Keratinocyte (primary cell): ENCODE results near the gene RAB1B.

ENCODE experiments used
- EZH2 ChIP-seq: IDR thresholded peaks from one replicate; pipeline ENCODE4 v1.6.1; 2012; ENCODE audit warnings: inconsistent platforms, mild to moderate bottlenecking, low read length, moderate library complexity
- TF ChIP-seq, protein P1 (sequence below), 3 experiments: IDR thresholded peaks in 1 of 3; conservative IDR thresholded peaks in 1 of 3; optimal IDR thresholded peaks in 1 of 3; 2 replicates in 2 of 3; 3 replicates in 1 of 3; pipeline versions ENCODE3 to v1.5.1; 2011; ENCODE audit warnings: low read length in 3 of 3, mild to moderate bottlenecking in 3 of 3, moderate library complexity in 2 of 3, control low read depth in 1 of 3, inconsistent platforms in 1 of 3; ENCODE audit not compliant: insufficient read depth in 2 of 3; ENCODE audit errors: extremely low read depth in 1 of 3

DNA sequence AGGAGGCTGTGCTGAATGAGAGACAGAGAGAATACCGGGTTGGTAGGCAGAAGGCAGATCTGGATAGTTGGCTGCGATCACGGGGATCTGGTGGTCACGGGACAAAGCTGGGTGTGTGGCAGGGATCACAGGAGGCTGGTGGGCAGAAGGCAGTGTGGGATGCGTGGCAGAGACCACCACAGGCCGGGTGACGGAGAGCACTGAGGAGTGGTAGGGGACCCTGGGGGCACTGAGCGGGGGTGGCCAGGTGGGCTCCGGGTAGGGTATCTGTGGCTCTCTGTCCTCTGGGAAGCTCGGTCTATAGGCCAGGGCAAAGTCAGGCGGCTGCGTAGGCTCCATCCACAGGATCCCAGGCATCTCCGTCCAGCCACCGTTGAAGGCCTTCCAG is 47.1 kb downstream of the RAB1B start:
- TF ChIP-seq, protein P1, sequence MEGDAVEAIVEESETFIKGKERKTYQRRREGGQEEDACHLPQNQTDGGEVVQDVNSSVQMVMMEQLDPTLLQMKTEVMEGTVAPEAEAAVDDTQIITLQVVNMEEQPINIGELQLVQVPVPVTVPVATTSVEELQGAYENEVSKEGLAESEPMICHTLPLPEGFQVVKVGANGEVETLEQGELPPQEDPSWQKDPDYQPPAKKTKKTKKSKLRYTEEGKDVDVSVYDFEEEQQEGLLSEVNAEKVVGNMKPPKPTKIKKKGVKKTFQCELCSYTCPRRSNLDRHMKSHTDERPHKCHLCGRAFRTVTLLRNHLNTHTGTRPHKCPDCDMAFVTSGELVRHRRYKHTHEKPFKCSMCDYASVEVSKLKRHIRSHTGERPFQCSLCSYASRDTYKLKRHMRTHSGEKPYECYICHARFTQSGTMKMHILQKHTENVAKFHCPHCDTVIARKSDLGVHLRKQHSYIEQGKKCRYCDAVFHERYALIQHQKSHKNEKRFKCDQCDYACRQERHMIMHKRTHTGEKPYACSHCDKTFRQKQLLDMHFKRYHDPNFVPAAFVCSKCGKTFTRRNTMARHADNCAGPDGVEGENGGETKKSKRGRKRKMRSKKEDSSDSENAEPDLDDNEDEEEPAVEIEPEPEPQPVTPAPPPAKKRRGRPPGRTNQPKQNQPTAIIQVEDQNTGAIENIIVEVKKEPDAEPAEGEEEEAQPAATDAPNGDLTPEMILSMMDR (optimal IDR thresholded peaks at IDR 0.05 in 1 of 3, IDR thresholded peaks at IDR 0.05 in 1 of 3, conservative IDR thresholded peaks at IDR 0.05 in 1 of 3; ENCODE audit: extremely low read depth in 1 of 3, insufficient read depth in 2 of 3, low read length in 3 of 3): no peak
- TF ChIP-seq EZH2: no peak
